Mesendoderm (in vitro differentiated cells): ENCODE data around the gene SMIM22. TPM values are rescaled to one million over a fixed set of nuclear protein-coding genes. Genes with fewer than 3 reads are reported as not detected.

ENCODE experiments used
- small RNA-seq: library from polyadenylated mRNA; stranded (forward); fragments of <200 nt; extraction: miRNeasy Mini kit (QIAGEN cat#:217004); gene quantifications from one replicate; pipeline ENCODE3, GENCODE V24; 2013; ENCODE audit not compliant: insufficient read depth

SMIM22 gene

Small RNAs within 50 kb of the gene (small RNA-seq; reads per million reads assigned to genes)
- gene RF00017, result not detected
